Small intestine (tissue), 7 donors: ENCODE measurements around the gene TMEM243. TPM values are rescaled to one million over a fixed set of nuclear protein-coding genes. Genes with fewer than 3 reads are reported as not detected.
"Not testable (repeated sequence)": the region's sequence is repeated elsewhere in the genome, so short reads cannot be mapped to it uniquely, and the experiment has no call there.

ENCODE experiments used
- DNase-seq, 2 donors: peaks; one replicate each; pipeline versions ENCODE4 v3.0.0 to v3.0.0-alpha.2; 2013
- FAIRE-seq: peaks from 2 replicates; lab custom pipeline; 2012; peaks lifted over from hg19 to GRCh38; lab: Jason Lieb, UNC
- H3K27ac ChIP-seq, 3 donors: one replicate each; pipeline ENCODE4 v1.5.1; 2013; ENCODE audit warnings: low read length in 2 of 3, mild to moderate bottlenecking in 2 of 3, control low read depth in 1 of 3, inconsistent platforms in 1 of 3, low read depth in 1 of 3, moderate library complexity in 1 of 3
- H3K27me3 ChIP-seq, 3 donors: one replicate each; pipeline ENCODE4 v1.6.1; 2013; ENCODE audit warnings: low read length in 3 of 3, inconsistent platforms in 1 of 3; ENCODE audit not compliant: control insufficient read depth in 3 of 3, insufficient read depth in 3 of 3
- H3K36me3 ChIP-seq, 3 donors: one replicate each; pipeline ENCODE4 v1.6.1; 2013; ENCODE audit warnings: low read length in 3 of 3, inconsistent platforms in 1 of 3, low read depth in 1 of 3, mild to moderate bottlenecking in 1 of 3, moderate library complexity in 1 of 3; ENCODE audit not compliant: control insufficient read depth in 3 of 3, insufficient read depth in 2 of 3
- H3K4me1 ChIP-seq, 3 donors: one replicate each; pipeline ENCODE4 v1.6.1; 2013; ENCODE audit warnings: low read length in 2 of 3, inconsistent platforms in 1 of 3, low read depth in 1 of 3, mild to moderate bottlenecking in 1 of 3, moderate library complexity in 1 of 3; ENCODE audit not compliant: control insufficient read depth in 3 of 3, insufficient read depth in 2 of 3
- H3K4me3 ChIP-seq, 3 donors: one replicate each; pipeline ENCODE4 v1.5.1; 2013; ENCODE audit warnings: low read length in 3 of 3, control low read depth in 1 of 3, inconsistent platforms in 1 of 3, low read depth in 1 of 3, mild to moderate bottlenecking in 1 of 3, moderate library complexity in 1 of 3
- H3K9me3 ChIP-seq, 2 donors: one replicate each; pipeline ENCODE4 v1.6.1; 2013; ENCODE audit warnings: low read depth in 1 of 2, low read length in 1 of 2; ENCODE audit not compliant: control insufficient read depth in 2 of 2, insufficient read depth in 1 of 2
- WGBS, 3 donors: extraction: QIAGEN DNeasy Blood & Tissue Kit; methylation state at CpG; one replicate each; pipeline ENCODE4 v1.1.7; 2013; 5-methylcytosine and 5-hydroxymethylcytosine counted together
- polyA plus RNA-seq, 4 donors: library from polyadenylated mRNA; stranded (reverse) in 3 of 4; unstranded in 1 of 4; fragments of 200-250 nt in 3 of 4; fragments of 120-200 nt in 1 of 4; gene quantifications; one replicate each; pipeline versions ENCODE4 v1.2.1 to v1.2.3, GENCODE V29; 2013
- donor health status: healthy with polysubstance abuse.
- donor health status: control.
- donor health status: control.
- donor health status: Bipolar disorder and iron deficiency.
- donor health status: healthy.

Gene TMEM243
- polyA plus RNA-seq, 4 donors: 18.6 to 47.7 (median 33.5) TPM

DNA sequence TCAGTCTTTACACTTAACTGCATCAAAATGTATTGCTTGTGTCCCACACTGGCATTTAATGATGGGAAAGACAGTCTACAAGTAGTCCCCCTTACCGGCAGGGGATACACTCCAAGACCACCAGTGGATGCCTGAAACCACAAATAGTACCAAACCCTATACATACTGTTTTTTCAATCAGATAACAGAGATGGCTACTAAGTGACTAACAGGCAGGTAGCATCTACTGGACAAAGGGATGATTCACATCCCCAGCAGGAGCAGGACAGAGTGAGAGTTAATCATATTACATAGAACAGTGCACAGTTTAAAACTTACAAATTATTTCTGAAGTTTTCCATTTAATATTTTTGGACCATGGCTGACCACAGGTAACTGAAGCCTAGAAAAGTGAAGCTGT, 13.2 kb downstream of the TMEM243 start:
- FAIRE-seq (no peak), DNase-seq (no peak)
- peaks cover 0 to 20% (median 0%) of the 10 kb centered on the region in 3 donors for H3K36me3 ChIP-seq

DNA sequence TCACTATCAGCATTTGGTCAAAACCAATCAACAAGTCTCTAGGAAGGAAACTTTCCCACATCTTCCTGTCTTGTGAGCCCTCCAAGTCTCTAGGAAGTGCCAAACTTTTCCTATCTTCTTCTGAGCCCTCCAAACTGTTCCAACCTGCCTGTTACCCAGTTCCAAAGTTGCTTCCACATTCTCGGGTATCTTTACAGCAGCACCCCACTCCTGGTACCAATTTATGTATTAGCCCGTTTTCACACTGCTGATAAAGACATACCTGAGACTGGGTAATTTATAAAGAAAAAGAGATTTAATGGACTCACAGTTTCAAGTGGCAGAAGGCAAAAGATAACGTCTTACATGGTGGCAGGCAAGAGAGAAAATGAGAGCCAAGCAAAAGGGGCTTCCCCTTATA, 13.8 kb downstream of the TMEM243 start:
- not testable (repeated sequence) for FAIRE-seq, H3K4me1 ChIP-seq

More for the DNA sequence above, 13.2 kb downstream of the TMEM243 start:
- Histone ChIP-seq H3K9me3 (peaks cover 0 to 29% of the 10 kb centered on the region in 2 donors), H3K27ac (no peak overlapping the region), H3K4me1 (peaks cover 0 to 6% (median 4%) of the 10 kb centered on the region in 3 donors), H3K27me3 (no peaks in the 10 kb centered on the region), H3K4me3 (no peak overlapping the region)
- WGBS, 3 donors: 96 to 100% (median 96%) methylated on average over 1 of the region's 1 CpG

DNA sequence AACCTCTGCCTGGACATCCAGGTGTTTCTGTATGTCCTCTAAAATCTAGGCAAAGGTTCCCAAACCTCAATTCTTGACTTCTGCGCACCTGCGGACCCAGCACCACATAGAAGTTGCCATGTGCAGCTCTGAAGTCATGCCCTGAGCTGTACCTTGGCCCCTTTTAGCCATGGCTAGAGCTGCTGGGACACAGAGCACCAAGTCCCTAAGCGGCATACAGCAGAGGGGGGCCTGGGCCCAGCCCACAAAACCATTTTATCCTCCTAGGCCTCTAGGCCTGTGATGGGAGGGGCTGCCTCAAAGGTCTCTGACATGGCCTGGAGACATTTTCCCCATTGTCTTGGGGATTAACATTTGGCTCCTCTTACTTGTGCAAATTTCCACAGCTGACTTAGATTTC, 14.6 kb downstream of the TMEM243 start:
- no peak for DNase-seq
- no peaks in the 10 kb centered on the region for H3K27me3 ChIP-seq
- H3K36me3 ChIP-seq: peaks cover 0 to 14% (median 2%) of the 10 kb centered on the region in 3 donors
- WGBS, 3 donors: 65 to 82% (median 70%) methylated on average over 3 of the region's 3 CpGs
- no peak overlapping the region for H3K4me3 ChIP-seq
- no peak for FAIRE-seq
- no peak overlapping the region for H3K27ac ChIP-seq
- peaks cover 0 to 4% (median 0%) of the 10 kb centered on the region in 3 donors for H3K4me1 ChIP-seq
- H3K9me3 ChIP-seq: peaks cover 0 to 29% of the 10 kb centered on the region in 2 donors

More for the DNA sequence above, 13.8 kb downstream of the TMEM243 start:
- not testable (repeated sequence) for H3K27me3 ChIP-seq, DNase-seq, H3K27ac ChIP-seq, H3K4me3 ChIP-seq
- H3K9me3 ChIP-seq: peaks cover 0 to 29% of the 10 kb centered on the region in 2 donors
- WGBS, 3 donors: 95 to 99% (median 97%) methylated on average over 3 of the region's 3 CpGs
- H3K36me3 ChIP-seq: peaks cover 0 to 18% (median 0%) of the 10 kb centered on the region in 3 donors

DNA sequence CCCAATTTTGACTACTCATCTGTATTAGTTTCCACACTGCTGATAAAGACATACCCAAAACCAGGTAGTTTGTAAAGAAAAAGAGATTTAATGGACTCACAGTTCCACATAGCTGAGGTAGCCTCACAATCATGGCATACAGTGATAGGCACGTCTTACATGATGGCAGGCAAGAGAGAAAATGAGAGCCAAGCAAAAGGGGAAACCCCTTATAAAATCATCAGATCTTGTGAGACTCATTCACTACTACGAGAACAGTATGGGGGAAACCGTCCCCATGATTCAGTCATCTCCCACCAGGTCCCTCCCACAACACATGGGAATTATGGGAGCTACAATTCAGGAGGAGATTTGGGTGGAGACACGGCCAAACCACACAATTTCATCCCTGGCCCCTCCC, 15.6 kb downstream of the TMEM243 start:
- H3K27me3 ChIP-seq, H3K4me3 ChIP-seq, FAIRE-seq, H3K27ac ChIP-seq, DNase-seq, H3K4me1 ChIP-seq: not testable (repeated sequence)
- 84 to 90% (median 89%) methylated on average over 4 of the region's 4 CpGs for WGBS, 3 donors
- peaks cover 0 to 29% of the 10 kb centered on the region in 2 donors for H3K9me3 ChIP-seq
- peaks cover 0 to 14% (median 2%) of the 10 kb centered on the region in 3 donors for H3K36me3 ChIP-seq

DNA sequence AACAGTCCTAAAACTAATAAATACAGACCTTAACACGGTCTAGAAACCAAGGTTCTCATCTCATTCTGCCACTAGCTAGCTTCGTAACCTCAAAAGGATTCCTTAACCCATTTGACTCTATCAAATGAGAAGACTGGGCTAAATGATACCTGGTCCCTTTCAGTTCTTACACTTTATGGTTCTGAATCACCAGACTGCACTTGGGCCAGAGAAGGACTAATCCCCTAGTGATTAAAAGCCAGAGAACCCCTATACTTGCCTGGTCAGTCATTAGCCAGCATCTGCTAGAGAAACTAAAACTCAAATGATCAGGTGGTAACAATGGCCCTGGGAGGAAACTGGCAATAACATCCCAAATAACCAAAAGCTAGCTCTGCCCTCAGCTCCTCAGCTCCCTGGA, 16.8 kb downstream of the TMEM243 start:
- DNase-seq (no peak), FAIRE-seq (no peak)
- WGBS, 3 donors: 91 to 97% (median 94%) methylated on average over 2 of the region's 2 CpGs

DNA sequence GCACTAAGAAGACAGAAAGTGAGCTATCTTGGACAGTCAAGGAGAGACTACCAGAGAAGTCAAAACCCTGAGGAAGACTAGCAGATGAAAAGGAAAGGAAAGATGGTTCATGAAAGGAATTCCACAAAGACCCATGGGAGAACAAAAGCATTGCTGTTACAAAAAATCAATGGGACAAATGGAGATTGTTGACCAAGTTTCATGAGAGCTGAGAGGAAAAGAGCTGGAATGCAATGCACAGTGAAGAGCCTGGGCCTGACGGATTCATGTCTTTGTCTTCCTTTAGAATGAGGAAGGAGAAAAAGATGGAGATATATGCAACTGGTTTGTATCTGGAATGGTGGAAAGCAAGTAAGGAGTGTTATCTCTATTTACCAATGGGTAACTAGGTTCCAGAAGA, 17.3 kb downstream of the TMEM243 start:
- Histone ChIP-seq H3K36me3 (peaks cover 0 to 10% (median 5%) of the 10 kb centered on the region in 3 donors), H3K9me3 (peaks cover 0 to 24% of the 10 kb centered on the region in 2 donors), H3K27ac (no peak overlapping the region), H3K27me3 (no peaks in the 10 kb centered on the region), H3K4me1 (peaks cover 0 to 4% (median 0%) of the 10 kb centered on the region in 3 donors), H3K4me3 (no peak overlapping the region)
- FAIRE-seq: no peak
- DNase-seq: no peak
- 96 to 100% (median 96%) methylated on average over 1 of the region's 1 CpG for WGBS, 3 donors

More for the DNA sequence above, 16.8 kb downstream of the TMEM243 start:
- Histone ChIP-seq H3K9me3 (peaks cover 0 to 28% of the 10 kb centered on the region in 2 donors), H3K27ac (no peak overlapping the region), H3K36me3 (peaks cover 0 to 10% (median 5%) of the 10 kb centered on the region in 3 donors), H3K4me3 (no peak overlapping the region), H3K27me3 (no peaks in the 10 kb centered on the region), H3K4me1 (peaks cover 0 to 4% (median 0%) of the 10 kb centered on the region in 3 donors)

DNA sequence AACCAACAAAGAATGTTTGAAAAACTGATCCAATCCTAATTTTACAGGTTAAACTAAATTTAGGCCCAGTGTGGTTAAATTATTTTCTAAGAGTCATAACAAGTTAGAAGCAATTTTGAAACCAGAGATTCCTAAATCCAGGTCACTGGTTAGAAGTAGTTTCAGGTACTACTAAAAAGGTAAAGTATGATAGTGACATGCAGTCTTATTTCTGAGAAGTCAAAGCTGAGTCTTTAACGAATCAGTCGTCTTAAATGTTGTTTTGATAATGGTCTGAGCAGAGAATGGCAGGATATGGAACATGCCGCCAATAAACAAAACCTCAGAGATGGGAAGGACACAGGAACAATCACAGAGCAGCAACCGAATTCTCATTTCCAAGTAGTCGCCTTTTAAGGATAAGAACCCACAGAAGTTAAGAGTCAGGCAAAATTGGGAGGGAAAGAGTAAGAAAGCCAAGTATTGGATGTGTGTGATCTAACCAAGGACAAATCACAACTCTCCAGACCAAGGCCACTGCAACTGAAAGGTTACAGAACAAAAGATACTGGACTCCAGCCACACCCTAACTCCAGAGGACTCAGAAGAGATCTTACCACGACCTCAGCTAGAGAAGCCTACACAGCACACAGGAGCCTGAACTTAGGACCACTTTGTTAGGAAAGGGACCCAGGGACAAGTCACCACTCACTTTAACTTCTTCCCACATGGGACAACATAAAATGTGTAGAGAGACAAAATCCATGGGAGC, 19.7 kb downstream of the TMEM243 start:
- WGBS, 3 donors: 80 to 85% (median 82%) methylated on average over 6 of the region's 6 CpGs
- H3K4me1 ChIP-seq: peaks cover 0 to 4% (median 0%) of the 10 kb centered on the region in 3 donors
- no peaks in the 10 kb centered on the region for H3K27me3 ChIP-seq
- H3K27ac ChIP-seq: no peak overlapping the region
- H3K9me3 ChIP-seq: peaks cover 0 to 9% of the 10 kb centered on the region in 2 donors
- FAIRE-seq: no peak
- peak in 1 of 2 donors; percentile 5 for DNase-seq
- peaks cover 4 to 11% (median 5%) of the 10 kb centered on the region in 3 donors for H3K36me3 ChIP-seq
- H3K4me3 ChIP-seq: no peak overlapping the region

DNA sequence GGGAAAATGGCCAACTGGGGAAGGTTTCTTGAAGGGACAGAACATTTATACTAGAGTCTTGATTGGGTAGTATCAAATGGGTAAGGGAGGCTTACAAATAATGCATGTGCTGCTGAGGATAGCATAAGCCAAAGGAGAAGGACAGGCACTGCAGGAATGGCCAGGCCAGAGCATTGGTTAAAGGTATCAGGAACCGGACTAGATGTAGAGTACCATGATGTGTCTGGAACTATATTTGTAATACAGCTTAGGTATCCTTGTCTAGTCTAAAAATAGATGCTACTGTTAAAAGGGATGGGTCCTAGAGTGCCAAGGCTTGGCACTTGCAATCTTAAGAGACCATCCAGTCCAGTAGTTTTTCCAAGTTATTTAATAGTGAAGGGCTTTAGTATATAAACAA, 20.3 kb downstream of the TMEM243 start:
- Histone ChIP-seq H3K9me3 (peaks cover 0 to 3% of the 10 kb centered on the region in 2 donors), H3K36me3 (peaks cover 0 to 11% (median 4%) of the 10 kb centered on the region in 3 donors), H3K27me3 (no peaks in the 10 kb centered on the region), H3K4me1 (peaks cover 0 to 4% (median 0%) of the 10 kb centered on the region in 3 donors), H3K4me3 (no peak overlapping the region), H3K27ac (no peak overlapping the region)
- DNase-seq (no peak), FAIRE-seq (no peak)
- 94 to 100% (median 96%) methylated on average over 1 of the region's 1 CpG for WGBS, 3 donors
